AG08395 (cell line): ENCODE results near the gene C11orf58.

Experiments
- DNase-seq: peaks from one replicate; pipeline ENCODE4 v3.0.0; 2012; ENCODE audit warnings: mixed read lengths, low spot score

The C11orf58 gene

GRCh38 chr11:16785520-16786128 lies 47.2 kb downstream of the C11orf58 start:
- peak; percentile 91 for DNase-seq

GRCh38 chr11:16786131-16786530 lies 47.7 kb downstream of the C11orf58 start:
- DNase-seq: no peak

GRCh38 chr11:16787035-16787742 lies 48.7 kb downstream of the C11orf58 start:
- DNase-seq: no peak

GRCh38 chr11:16788141-16789062 lies 50.0 kb downstream of the C11orf58 start:
- peak; percentile 79 for DNase-seq

- DNase-seq: no peak
Measured at GRCh38 chr11:16789063-16789420, 50.6 kb downstream of the C11orf58 start.

GRCh38 chr11:16789560-16790485 lies 51.4 kb downstream of the C11orf58 start:
- DNase-seq: no peak

- DNase-seq: no peak
Measured at GRCh38 chr11:16790486-16791190, 52.2 kb downstream of the C11orf58 start.

GRCh38 chr11:16791191-16791961 lies 52.9 kb downstream of the C11orf58 start:
- DNase-seq: peak; percentile 95

- DNase-seq: peak; percentile 28
Measured at GRCh38 chr11:16792426-16792825, 54.0 kb downstream of the C11orf58 start.

GRCh38 chr11:16793009-16793408 lies 54.6 kb downstream of the C11orf58 start:
- no peak for DNase-seq

GRCh38 chr11:16793511-16793910 lies 55.1 kb downstream of the C11orf58 start:
- DNase-seq: no peak

GRCh38 chr11:16794047-16794818 lies 55.8 kb downstream of the C11orf58 start:
- DNase-seq: no peak

- no peak for DNase-seq
Measured at GRCh38 chr11:16795146-16795545, 56.7 kb downstream of the C11orf58 start.

- DNase-seq: no peak
Measured at GRCh38 chr11:16796311-16796710, 57.9 kb downstream of the C11orf58 start.

GRCh38 chr11:16797776-16798175 lies 59.3 kb downstream of the C11orf58 start:
- DNase-seq: no peak

- no peak for DNase-seq
Measured at GRCh38 chr11:16799221-16799620, 60.8 kb downstream of the C11orf58 start.

- DNase-seq: no peak
Measured at GRCh38 chr11:16799890-16800289, 61.4 kb downstream of the C11orf58 start.

- DNase-seq: no peak
Measured at GRCh38 chr11:16800382-16800781, 61.9 kb downstream of the C11orf58 start.

- no peak for DNase-seq
Measured at GRCh38 chr11:16801288-16801980, 63.0 kb downstream of the C11orf58 start.
